ENCODE results near the gene PDE8B. TPM values are rescaled to one million over a fixed set of nuclear protein-coding genes. Genes with fewer than 3 reads are reported as not detected.

Gene PDE8B
- total and polyA plus RNA-seq, 4 donors, result 0.19 to 0.82 (median 0.49) TPM

GRCh38 chr5:77305222-77305846 lies 94.9 kb downstream of the PDE8B start:
- Histone ChIP-seq H3K36me3 (ENCODE audit: control insufficient read depth in 4 of 4, insufficient read depth in 3 of 4, low read depth in 1 of 4, low read length in 3 of 4) (no peaks in the 10 kb centered on the region), H3K27ac (ENCODE audit: low read depth in 1 of 2, low read length in 2 of 2) (no peak overlapping the region), H3K4me3 (ENCODE audit: low read depth in 1 of 3, low read length in 3 of 3) (no peak overlapping the region), H3K9me3 (ENCODE audit: control insufficient read depth in 4 of 4, low read length in 3 of 4) (no peaks in the 10 kb centered on the region), H3K4me1 (ENCODE audit: control insufficient read depth in 4 of 4, insufficient read depth in 4 of 4, low read length in 3 of 4) (peaks cover 0 to 2% (median 0%) of the 10 kb centered on the region in 4 donors), H3K9ac (ENCODE audit: low read depth in 1 of 2, low read length in 2 of 2) (no peak overlapping the region), H3K27me3 (ENCODE audit: control insufficient read depth in 4 of 4, insufficient read depth in 4 of 4, low read length in 3 of 4) (no peaks in the 10 kb centered on the region)
- no peak for TF ChIP-seq GABPA (IDR thresholded peaks at IDR 0.05 in 1 of 2, conservative IDR thresholded peaks at IDR 0.05 in 1 of 2)
- no peak for TF ChIP-seq CTCF (IDR thresholded peaks at IDR 0.05; ENCODE audit: low read depth, low read length, missing input control)
- no peak for TF ChIP-seq ATF3 (IDR thresholded peaks at IDR 0.05)
- TF ChIP-seq TAF1 (conservative IDR thresholded peaks at IDR 0.05), result no peak
- TF ChIP-seq NR2F2 (IDR thresholded peaks at IDR 0.05), result no peak
- TF ChIP-seq HNF4A (conservative IDR thresholded peaks at IDR 0.05), result no peak
- TF ChIP-seq RAD21 (IDR thresholded peaks at IDR 0.05), result no peak
- no peak for TF ChIP-seq FOXA1 (IDR thresholded peaks at IDR 0.05)
- no peak for TF ChIP-seq JUND (IDR thresholded peaks at IDR 0.05)
- no peak for TF ChIP-seq REST (IDR thresholded peaks at IDR 0.05)
- no peak for TF ChIP-seq EGR1 (IDR thresholded peaks at IDR 0.05; ENCODE audit: low read depth in 2 of 2)
- no peak for TF ChIP-seq RXRA (IDR thresholded peaks at IDR 0.05)
- TF ChIP-seq FOXA2 (IDR thresholded peaks at IDR 0.05), result no peak
- no peak for TF ChIP-seq YY1 (IDR thresholded peaks at IDR 0.05)
- TF ChIP-seq ZBTB33 (IDR thresholded peaks at IDR 0.05), result no peak
- TF ChIP-seq MAX (IDR thresholded peaks at IDR 0.05), result no peak
- TF ChIP-seq SP1 (IDR thresholded peaks at IDR 0.05), result no peak
- DNase-seq (ENCODE audit: low spot score), result no peak
- 90% methylated on average over 2 of the region's 2 CpGs for WGBS
